Esophagus muscularis mucosa (tissue), 4 donors: ENCODE measurements around the gene KCNA4. TPM values are rescaled to one million over a fixed set of nuclear protein-coding genes. Genes with fewer than 3 reads are reported as not detected.
"Not testable (repeated sequence)": the region's sequence is repeated elsewhere in the genome, so short reads cannot be mapped to it uniquely, and the experiment has no call there.

Experiments
- DNase-seq: peaks from one replicate; pipeline ENCODE4 v3.0.0-alpha.2; 2017; ENCODE audit errors: extremely low spot score
- H3K27ac ChIP-seq, 4 donors: fragments of 200-600 bp; sonication (generic); replicated peaks in 1 of 4; 1 replicate in 3 of 4; 2 replicates in 1 of 4; pipeline ENCODE4 v1.5.1; 2016 to 2019; ENCODE audit warnings: mild to moderate bottlenecking in 1 of 4
- H3K27me3 ChIP-seq, 4 donors: fragments of 200-600 bp; sonication (generic); one replicate each; pipeline versions ENCODE4 v1.5.1 to v1.6.0; 2016 to 2019
- H3K36me3 ChIP-seq, 4 donors: fragments of 200-600 bp; sonication (generic); one replicate each; pipeline ENCODE4 v1.5.1; 2016 to 2019
- H3K4me1 ChIP-seq, 4 donors: fragments of 200-600 bp; sonication (generic); one replicate each; pipeline ENCODE4 v1.5.1; 2016 to 2019
- H3K4me3 ChIP-seq, 4 donors: fragments of 200-600 bp; sonication (generic); 1 replicate in 2 of 4; 2 replicates in 2 of 4; pipeline ENCODE4 v1.5.1; 2016 to 2019; ENCODE audit warnings: mild to moderate bottlenecking in 4 of 4, moderate library complexity in 1 of 4
- H3K9me3 ChIP-seq, 4 donors: fragments of 200-600 bp; sonication (generic); 1 replicate in 3 of 4; 2 replicates in 1 of 4; pipeline ENCODE4 v1.5.1; 2016 to 2019
- CTCF ChIP-seq, 3 experiments: fragments of 200-600 bp in 2 of 3; fragments of 450-650 bp in 1 of 3; sonication (generic) in 2 of 3; IDR thresholded peaks; one replicate each; pipeline ENCODE4 v1.5.1; 2017 to 2019; ENCODE audit warnings: antibody characterized with exemption in 3 of 3, mild to moderate bottlenecking in 2 of 3, moderate library complexity in 1 of 3
- EP300 ChIP-seq: sonication (generic); formaldehyde crosslinking; IDR thresholded peaks from one replicate; pipeline ENCODE4 v1.6.1; 2017; ENCODE audit warnings: antibody characterized with exemption
- POLR2A ChIP-seq: fragments of 450-650 bp; IDR thresholded peaks from one replicate; pipeline ENCODE4 v1.6.1; 2017; ENCODE audit warnings: antibody characterized with exemption, moderate library complexity, mild to moderate bottlenecking, low read depth
- POLR2AphosphoS5 ChIP-seq, 2 donors: sonication (generic); formaldehyde crosslinking; IDR thresholded peaks; one replicate each; pipeline ENCODE4 v1.6.1; 2017; ENCODE audit warnings: antibody characterized with exemption in 2 of 2
- WGBS: methylation state at CpG from one replicate; pipeline ENCODE4 v1.1.5; 2018; 5-methylcytosine and 5-hydroxymethylcytosine counted together
- intact Hi-C: fragments of 100-400 bp; cut with DNase I; formaldehyde crosslinking; loops from one replicate; pipeline ENCODE4 v1.15.1; 2023
- total RNA-seq, 4 donors: library from RNA; depleted of rRNA; stranded (reverse); fragments of >200 nt; gene quantifications; one replicate each; pipeline versions ENCODE4 v1.1.0 to v1.2.1, GENCODE V29; 2016

The KCNA4 gene
- total RNA-seq, 4 donors from 2014 or later, result 0.13 to 0.17 TPM; not detected in 2

GRCh38 chr11:29985248-29985647 is 31.6 kb downstream of the KCNA4 start:
- TF ChIP-seq EP300 (no peak), POLR2AphosphoS5 (IDR thresholded peaks at IDR 0.05) (no peak), CTCF (IDR thresholded peaks at IDR 0.05) (no peak), POLR2A (no peak)
- Histone ChIP-seq H3K27me3 (no peaks in the 10 kb centered on the region), H3K4me3 (no peak overlapping the region), H3K4me1 (peaks cover 0 to 5% (median 0%) of the 10 kb centered on the region in 4 donors), H3K36me3 (no peaks in the 10 kb centered on the region), H3K9me3 (no peaks in the 10 kb centered on the region), H3K27ac (no peak overlapping the region)
- intact Hi-C loops, result no loop called here
- no peak for DNase-seq
- 96% methylated on average over 1 of the region's 1 CpG for WGBS

GRCh38 chr11:29984544-29984943 is 32.3 kb downstream of the KCNA4 start:
- Histone ChIP-seq H3K27me3 (no peaks in the 10 kb centered on the region), H3K4me1 (peaks cover 0 to 5% (median 0%) of the 10 kb centered on the region in 4 donors), H3K27ac (no peak overlapping the region), H3K36me3 (no peaks in the 10 kb centered on the region), H3K4me3 (no peak overlapping the region), H3K9me3 (no peaks in the 10 kb centered on the region)
- TF ChIP-seq POLR2A (no peak), CTCF (IDR thresholded peaks at IDR 0.05) (no peak), EP300 (no peak)
- no peak for DNase-seq
- intact Hi-C loops, result no loop called here
- WGBS, result 87% methylated on average over 4 of the region's 4 CpGs

- no peak overlapping the region for H3K4me3 ChIP-seq
- H3K27me3 ChIP-seq, result no peaks in the 10 kb centered on the region
- intact Hi-C loops, result no loop called here
- WGBS, result 75% methylated on average over 2 of the region's 2 CpGs
- TF ChIP-seq EP300 (no peak), CTCF (IDR thresholded peaks at IDR 0.05) (no peak), POLR2AphosphoS5 (IDR thresholded peaks at IDR 0.05) (no peak), POLR2A (no peak)
- H3K4me1 ChIP-seq, result peaks cover 0 to 5% (median 0%) of the 10 kb centered on the region in 4 donors
- H3K27ac ChIP-seq, result no peak overlapping the region
- DNase-seq, result no peak
- H3K9me3 ChIP-seq, result no peaks in the 10 kb centered on the region
- no peaks in the 10 kb centered on the region for H3K36me3 ChIP-seq
Measured at GRCh38 chr11:29978549-29978948, 38.3 kb downstream of the KCNA4 start.

GRCh38 chr11:29975580-29975979 is 41.2 kb downstream of the KCNA4 start:
- H3K4me3 ChIP-seq, H3K4me1 ChIP-seq, H3K9me3 ChIP-seq, H3K27ac ChIP-seq, DNase-seq, H3K27me3 ChIP-seq, H3K36me3 ChIP-seq, intact Hi-C loops: not testable (repeated sequence)
- 94% methylated on average over 10 of the region's 10 CpGs for WGBS

GRCh38 chr11:29963796-29964195 is 53.0 kb downstream of the KCNA4 start:
- 85% methylated on average over 2 of the region's 2 CpGs for WGBS
- H3K4me1 ChIP-seq, result no peaks in the 10 kb centered on the region
- no peak overlapping the region for H3K27ac ChIP-seq
- H3K27me3 ChIP-seq, result no peaks in the 10 kb centered on the region
- no peak for TF ChIP-seq EP300
- no peak for TF ChIP-seq POLR2A
- no peak for TF ChIP-seq CTCF (IDR thresholded peaks at IDR 0.05)
- no peak for TF ChIP-seq POLR2AphosphoS5 (IDR thresholded peaks at IDR 0.05)
- no peak for DNase-seq
- intact Hi-C loops, result no loop called here
- no peak overlapping the region for H3K4me3 ChIP-seq
- H3K9me3 ChIP-seq, result no peaks in the 10 kb centered on the region
- H3K36me3 ChIP-seq, result no peaks in the 10 kb centered on the region
